ENCODE measurements around the gene LGR5.
"Not testable (repeated sequence)": the region's sequence is repeated elsewhere in the genome, so short reads cannot be mapped to it uniquely, and the experiment has no call there.

Gene LGR5

DNA sequence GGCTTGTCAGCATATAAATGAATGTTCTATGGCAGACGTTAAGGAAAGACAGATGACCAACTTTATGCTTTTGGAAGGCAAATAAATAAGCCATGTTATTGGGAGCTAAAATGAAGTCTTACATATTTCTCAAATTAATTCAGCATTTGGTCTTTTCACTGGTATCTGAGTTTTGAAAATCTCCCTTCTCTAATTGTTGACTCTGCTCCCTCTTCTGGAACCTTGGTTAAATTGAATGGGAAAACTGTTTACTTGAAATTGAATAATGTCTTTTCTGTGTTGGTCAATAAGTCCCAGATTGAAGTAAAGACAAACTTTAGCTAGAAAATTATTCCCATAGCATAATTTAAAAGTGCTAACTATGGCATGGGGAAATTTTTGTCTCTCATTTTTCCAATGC is 38.7 kb downstream of the LGR5 start:
- no peak for DNase-seq (ENCODE audit: low read depth in 2 of 2)
- H3K4me3 ChIP-seq (replicated peaks in 1 of 2; ENCODE audit: low read depth in 2 of 2, low read length in 2 of 2), result no peak overlapping the region
- TF ChIP-seq, protein P1, sequence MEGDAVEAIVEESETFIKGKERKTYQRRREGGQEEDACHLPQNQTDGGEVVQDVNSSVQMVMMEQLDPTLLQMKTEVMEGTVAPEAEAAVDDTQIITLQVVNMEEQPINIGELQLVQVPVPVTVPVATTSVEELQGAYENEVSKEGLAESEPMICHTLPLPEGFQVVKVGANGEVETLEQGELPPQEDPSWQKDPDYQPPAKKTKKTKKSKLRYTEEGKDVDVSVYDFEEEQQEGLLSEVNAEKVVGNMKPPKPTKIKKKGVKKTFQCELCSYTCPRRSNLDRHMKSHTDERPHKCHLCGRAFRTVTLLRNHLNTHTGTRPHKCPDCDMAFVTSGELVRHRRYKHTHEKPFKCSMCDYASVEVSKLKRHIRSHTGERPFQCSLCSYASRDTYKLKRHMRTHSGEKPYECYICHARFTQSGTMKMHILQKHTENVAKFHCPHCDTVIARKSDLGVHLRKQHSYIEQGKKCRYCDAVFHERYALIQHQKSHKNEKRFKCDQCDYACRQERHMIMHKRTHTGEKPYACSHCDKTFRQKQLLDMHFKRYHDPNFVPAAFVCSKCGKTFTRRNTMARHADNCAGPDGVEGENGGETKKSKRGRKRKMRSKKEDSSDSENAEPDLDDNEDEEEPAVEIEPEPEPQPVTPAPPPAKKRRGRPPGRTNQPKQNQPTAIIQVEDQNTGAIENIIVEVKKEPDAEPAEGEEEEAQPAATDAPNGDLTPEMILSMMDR (IDR thresholded peaks at IDR 0.05; ENCODE audit: low read depth, low read length), result no peak

DNA sequence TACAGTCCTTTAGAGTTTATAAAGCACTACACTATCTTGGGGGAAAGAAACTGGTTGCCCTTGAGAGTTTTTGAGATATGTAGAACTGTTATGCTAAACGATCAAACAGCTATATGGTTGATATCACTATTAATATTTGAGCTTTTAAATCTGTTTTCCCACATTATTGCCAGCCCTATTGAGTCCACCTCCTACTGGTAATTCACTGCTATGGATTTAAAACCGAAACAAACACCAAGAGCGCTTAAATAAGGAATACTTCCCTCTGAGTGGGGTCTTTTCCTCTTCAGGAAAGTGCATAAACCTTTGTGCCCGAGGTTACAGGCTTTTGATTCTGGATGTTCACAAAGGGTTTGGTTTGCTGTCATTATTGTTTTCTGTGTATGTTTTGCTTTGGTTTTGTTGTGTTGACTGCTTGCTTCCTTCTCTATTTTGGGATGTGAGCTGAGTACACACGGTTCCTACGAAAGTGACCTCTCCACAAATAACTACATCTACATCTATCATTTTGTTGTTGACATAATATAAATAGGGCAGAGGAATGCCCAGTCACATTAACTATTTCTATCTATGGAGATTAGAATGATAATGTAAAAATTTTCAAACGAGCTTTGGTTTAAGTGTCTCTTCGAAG is 44.8 kb downstream of the LGR5 start:
- TF ChIP-seq, protein P1 (IDR thresholded peaks at IDR 0.05; ENCODE audit: low read depth, low read length), result no peak
- H3K4me3 ChIP-seq (replicated peaks in 1 of 2; ENCODE audit: low read depth in 2 of 2, low read length in 2 of 2), result no peak overlapping the region
- no peak for DNase-seq (ENCODE audit: low read depth in 2 of 2)

DNA sequence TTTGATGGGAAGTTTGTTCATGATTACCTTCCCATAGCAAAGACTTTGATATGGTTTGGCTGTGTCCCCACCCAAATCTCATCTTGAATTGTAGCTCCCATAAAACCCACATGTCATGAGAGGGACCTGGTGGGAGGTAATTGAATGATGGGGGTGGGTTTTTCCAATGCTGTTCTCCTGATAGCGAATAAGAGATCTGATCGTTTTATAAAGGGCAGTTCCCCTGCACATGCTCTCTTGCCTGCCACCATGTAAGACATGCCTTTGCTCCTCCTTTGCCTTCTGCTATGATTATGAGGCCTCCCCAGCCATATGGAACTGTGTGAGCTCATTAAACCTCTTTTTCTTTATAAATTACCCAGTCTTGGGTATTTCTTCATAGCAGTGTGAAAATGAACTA is 51.2 kb downstream of the LGR5 start:
- DNase-seq (ENCODE audit: low read depth in 2 of 2); H3K4me3 ChIP-seq (replicated peaks in 1 of 2; ENCODE audit: low read depth in 2 of 2, low read length in 2 of 2): not testable (repeated sequence)

DNA sequence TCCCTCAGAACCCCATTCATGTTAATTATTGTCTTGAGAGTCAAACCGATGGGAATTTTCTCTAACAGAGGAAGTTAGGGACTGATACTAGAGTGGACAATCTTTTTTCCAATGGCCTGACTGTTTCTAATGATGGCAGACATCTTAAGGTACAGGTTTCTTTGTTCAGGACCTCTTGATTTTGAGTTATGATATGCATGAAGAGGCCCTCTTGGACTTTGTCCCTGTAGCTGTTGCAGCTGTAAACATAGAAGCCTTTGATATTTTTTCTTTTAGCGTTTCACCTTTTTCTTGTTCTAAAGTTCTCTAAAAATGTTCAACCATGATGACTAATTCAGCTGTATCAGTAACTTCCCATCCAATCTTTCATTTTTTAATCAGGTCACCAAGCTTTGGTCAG is 53.0 kb downstream of the LGR5 start:
- H3K4me3 ChIP-seq (replicated peaks in 1 of 2; ENCODE audit: low read depth in 2 of 2, low read length in 2 of 2), result no peak overlapping the region
- TF ChIP-seq, protein P1 (IDR thresholded peaks at IDR 0.05; ENCODE audit: low read depth, low read length), result no peak
- no peak for DNase-seq (ENCODE audit: low read depth in 2 of 2)

DNA sequence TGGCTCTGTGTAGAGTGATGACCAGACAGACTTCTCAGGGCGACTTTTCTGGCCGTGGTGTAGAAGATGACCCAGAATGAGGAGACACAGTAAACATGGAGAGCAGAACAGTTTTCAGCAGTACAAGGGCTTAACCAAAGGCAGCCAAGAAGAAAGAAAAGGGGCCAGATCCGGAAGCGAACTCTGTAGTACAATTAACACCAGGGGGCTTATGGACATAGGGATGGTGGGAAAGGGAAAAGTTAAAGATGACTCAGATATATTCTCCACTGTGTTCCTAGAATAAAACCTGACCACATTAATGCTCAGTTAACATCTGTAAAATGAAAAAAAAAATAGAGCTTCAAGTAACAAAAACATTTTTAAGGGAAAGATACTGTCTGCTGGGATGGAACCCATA is 60.2 kb downstream of the LGR5 start:
- TF ChIP-seq, protein P1 (IDR thresholded peaks at IDR 0.05; ENCODE audit: low read depth, low read length), result no peak
- no peak overlapping the region for H3K4me3 ChIP-seq (replicated peaks in 1 of 2; ENCODE audit: low read depth in 2 of 2, low read length in 2 of 2)
- DNase-seq (ENCODE audit: low read depth in 2 of 2), result no peak

DNA sequence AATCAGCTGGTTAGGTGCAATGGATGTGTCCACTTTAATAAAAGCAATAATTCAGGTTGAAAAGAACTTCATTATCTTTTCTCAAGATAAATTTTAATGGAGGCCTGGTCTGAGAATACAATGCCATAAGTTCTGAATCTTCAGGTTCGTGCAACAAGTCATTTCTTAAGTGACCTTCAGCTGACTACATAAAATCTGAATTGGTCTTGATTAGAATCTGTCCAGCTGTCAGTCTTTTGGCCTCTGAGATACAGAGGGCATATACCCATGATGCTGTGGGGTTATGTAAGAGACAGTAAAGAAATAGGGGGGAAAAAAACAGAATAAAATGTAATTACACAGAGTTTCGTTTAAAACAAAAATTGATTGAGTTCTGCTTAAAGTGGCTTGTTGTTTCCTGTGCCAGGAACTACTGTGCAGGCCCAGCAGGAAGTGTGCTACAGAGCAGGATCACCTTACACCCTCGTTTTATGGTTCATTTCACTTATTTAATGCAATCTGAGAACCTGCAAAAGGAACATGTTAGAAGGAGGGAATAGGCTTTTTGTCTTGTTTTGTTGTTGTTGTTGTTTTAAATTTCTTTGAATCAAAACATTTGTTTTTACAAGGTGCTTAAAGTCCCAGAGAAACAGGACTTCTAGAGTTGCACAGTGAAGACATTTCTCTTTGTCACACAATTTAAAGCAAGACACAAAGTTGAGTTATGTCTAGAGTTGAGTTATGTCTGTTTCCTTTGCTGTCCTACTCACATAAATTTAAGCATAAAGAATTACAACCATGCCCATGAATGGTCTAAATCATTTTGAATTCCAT is 64.2 kb downstream of the LGR5 start:
- TF ChIP-seq, protein P1 (IDR thresholded peaks at IDR 0.05; ENCODE audit: low read depth, low read length), result no peak
- DNase-seq (ENCODE audit: low read depth in 2 of 2), result no peak
- no peak overlapping the region for H3K4me3 ChIP-seq (replicated peaks in 1 of 2; ENCODE audit: low read depth in 2 of 2, low read length in 2 of 2)

DNA sequence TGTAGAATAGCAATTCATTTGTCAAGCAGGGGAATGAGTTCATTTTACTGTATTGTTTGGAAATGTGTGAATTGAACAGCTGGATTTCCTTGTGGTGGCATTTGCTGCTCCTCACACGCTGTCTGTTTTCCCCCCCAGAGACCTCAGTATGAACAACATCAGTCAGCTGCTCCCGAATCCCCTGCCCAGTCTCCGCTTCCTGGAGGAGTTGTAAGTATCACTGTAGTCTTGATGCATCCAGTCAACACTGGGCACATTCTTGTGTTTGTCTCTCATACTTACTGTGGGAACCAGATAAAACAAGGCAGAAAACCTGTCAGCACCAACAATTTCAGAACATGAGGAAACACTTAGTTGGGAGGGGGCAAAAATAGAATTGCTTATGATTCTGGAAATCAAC is 64.9 kb downstream of the LGR5 start:
- DNase-seq (ENCODE audit: low read depth in 2 of 2), result peak in 1 of 2 donors; percentile 64
- TF ChIP-seq, protein P1 (IDR thresholded peaks at IDR 0.05; ENCODE audit: low read depth, low read length), result no peak
- no peak overlapping the region for H3K4me3 ChIP-seq (replicated peaks in 1 of 2; ENCODE audit: low read depth in 2 of 2, low read length in 2 of 2)

Measured in cardiac fibroblast (primary cell).